Endothelial cell of umbilical vein (primary cell): Measurements from ENCODE around the gene PSMD9. TPM values are rescaled to one million over a fixed set of nuclear protein-coding genes. Genes with fewer than 3 reads are reported as not detected.

Experiments
- BruUV-seq: library from RNA; stranded (reverse); fragments of 400-500 nt; replicated peaks from 2 replicates; lab custom pipeline; 2021; lab: Mats Ljungman, UMichigan
- CTCF ChIA-PET: fragments of 300-600, 350-600 bp; sonication (Branson Sonifier 250); formaldehyde crosslinking; loops from one replicate; lab custom pipeline; 2021; ENCODE audit warnings: antibody characterized with exemption, inconsistent platforms; lab: Charles Lee
- POLR2A ChIA-PET: fragments of 300-600, 350-600 bp; sonication (Branson Sonifier 250); formaldehyde crosslinking; loops from one replicate; lab custom pipeline; 2021; ENCODE audit warnings: antibody characterized with exemption, inconsistent platforms; lab: Charles Lee
- DNase-seq: peaks from one replicate; pipeline ENCODE4 v3.0.0-alpha.2; 2011; ENCODE audit warnings: low read depth, low spot score
- FAIRE-seq: peaks from 2 replicates; lab custom pipeline; 2011; peaks lifted over from hg19 to GRCh38; lab: Jason Lieb, UNC
- H2AFZ ChIP-seq: 2 replicates; pipeline ENCODE4 v1.6.0; 2012; ENCODE audit warnings: low read depth, low read length, control low read depth, inconsistent platforms
- H3K27ac ChIP-seq: 2 replicates; pipeline ENCODE4 v1.5.1; 2011; ENCODE audit warnings: low read depth, mild to moderate bottlenecking, control low read depth, low read length, moderate library complexity; ENCODE audit not compliant: insufficient read depth
- H3K27me3 ChIP-seq, 2 experiments: 2 replicates each; pipeline versions ENCODE4 v1.6.0 to v1.6.1; 2011; ENCODE audit warnings: low read length in 2 of 2, mixed read lengths in 1 of 2; ENCODE audit not compliant: control insufficient read depth in 2 of 2, insufficient read depth in 2 of 2
- H3K36me3 ChIP-seq, 2 experiments: 2 replicates in 1 of 2; 3 replicates in 1 of 2; pipeline ENCODE4 v1.5.1; 2011; ENCODE audit warnings: low read length in 2 of 2, mild to moderate bottlenecking in 1 of 2, moderate library complexity in 1 of 2; ENCODE audit not compliant: control insufficient read depth in 2 of 2, insufficient read depth in 2 of 2; ENCODE audit errors: extremely low read depth in 1 of 2
- H3K4me1 ChIP-seq: 3 replicates; pipeline ENCODE4 v1.5.1; 2011; ENCODE audit warnings: mild to moderate bottlenecking, low read length; ENCODE audit not compliant: control insufficient read depth, insufficient read depth; ENCODE audit errors: extremely low read depth
- H3K4me2 ChIP-seq: 2 replicates; pipeline ENCODE4 v1.6.1; 2011; ENCODE audit warnings: low read length, control low read depth, mixed read lengths; ENCODE audit not compliant: insufficient read depth
- H3K4me3 ChIP-seq, 3 experiments: fragments of 200-600 bp in 1 of 3; sonication (generic), shearing (Covaris generic) in 1 of 3; replicated peaks in 1 of 3; 2 replicates each; pipeline ENCODE4 v1.5.1; 2011 to 2016; ENCODE audit warnings: control low read depth in 3 of 3, low read length in 3 of 3, mild to moderate bottlenecking in 2 of 3, inconsistent platforms in 1 of 3, low read depth in 1 of 3, moderate library complexity in 1 of 3; ENCODE audit not compliant: insufficient read depth in 1 of 3
- H3K79me2 ChIP-seq: 2 replicates; pipeline ENCODE4 v1.6.0; 2012; ENCODE audit warnings: low read length, inconsistent platforms; ENCODE audit not compliant: control insufficient read depth, insufficient read depth
- H3K9ac ChIP-seq: replicated peaks from 2 replicates; pipeline ENCODE3; 2011; ENCODE audit warnings: low read length, control low read depth; ENCODE audit not compliant: insufficient read depth; ENCODE audit errors: extremely low read depth
- H3K9me1 ChIP-seq: replicated peaks from 3 replicates; pipeline ENCODE4 v1.6.0; 2011; ENCODE audit warnings: mild to moderate bottlenecking, low read length; ENCODE audit not compliant: control insufficient read depth, insufficient read depth; ENCODE audit errors: extremely low read depth
- H3K9me3 ChIP-seq: replicated peaks from 2 replicates; pipeline ENCODE4 v1.5.1; 2012; ENCODE audit warnings: low read length, inconsistent platforms; ENCODE audit not compliant: control insufficient read depth, insufficient read depth
- H4K20me1 ChIP-seq: replicated peaks from 2 replicates; pipeline ENCODE3; 2011; ENCODE audit warnings: mild to moderate bottlenecking, low read length; ENCODE audit not compliant: control insufficient read depth, insufficient read depth; ENCODE audit errors: extremely low read depth
- EZH2 ChIP-seq: IDR thresholded peaks from 2 replicates; pipeline ENCODE4 v1.6.1; 2012; ENCODE audit warnings: borderline replicate concordance, low read depth, mild to moderate bottlenecking, moderate library complexity, low read length, inconsistent platforms; ENCODE audit not compliant: severe bottlenecking
- FOS ChIP-seq: IDR thresholded peaks from 2 replicates; pipeline ENCODE4 v1.6.1; 2011; ENCODE audit warnings: mild to moderate bottlenecking, low read length, moderate library complexity, borderline replicate concordance; ENCODE audit not compliant: insufficient read depth
- GATA2 ChIP-seq: IDR thresholded peaks from 2 replicates; pipeline ENCODE4 v1.7.0; 2011; ENCODE audit warnings: low read depth, mild to moderate bottlenecking, moderate library complexity, mixed read lengths, low read length; ENCODE audit not compliant: insufficient read length, insufficient read depth
- JUN ChIP-seq: IDR thresholded peaks from 2 replicates; pipeline ENCODE4 v1.6.1; 2011; ENCODE audit warnings: borderline replicate concordance, low read depth; ENCODE audit not compliant: insufficient read length, insufficient read depth
- MYC ChIP-seq: IDR thresholded peaks from one replicate; pipeline ENCODE4 v1.6.1; 2011; ENCODE audit warnings: mild to moderate bottlenecking, low read depth, low read length
- POLR2A ChIP-seq: IDR thresholded peaks from 2 replicates; pipeline ENCODE4 v1.6.1; 2012; ENCODE audit warnings: low read depth, mild to moderate bottlenecking, control low read depth, low read length
- POLR2AphosphoS5 ChIP-seq: IDR thresholded peaks from 2 replicates; pipeline ENCODE4 v1.6.1; 2012; ENCODE audit warnings: low read depth, mild to moderate bottlenecking, control low read depth, low read length, moderate library complexity; ENCODE audit not compliant: insufficient read depth
- dilution Hi-C: fragments of 300-500 bp; cut with MboI; formaldehyde crosslinking; loops from one replicate; pipeline ENCODE4 v1.15.0; 2019; ENCODE audit warnings: low sequenced_read_pairs; ENCODE audit not compliant: extremely low pct_ligation_motif_present
- intact Hi-C: fragments of 100-400 bp; cut with micrococcal nuclease; formaldehyde crosslinking; loops from one replicate; pipeline ENCODE4 v1.10.0; 2022
- polyA plus RNA-seq, 4 experiments: library from polyadenylated mRNA; depleted of rRNA in 3 of 4; stranded (reverse) in 3 of 4; unstranded in 1 of 4; fragments of >200 nt; gene quantifications; 2 replicates each; pipeline versions ENCODE4 v1.2.1 to v1.2.3, GENCODE V29; 2011 to 2012; ENCODE audit warnings: missing spikeins in 1 of 4
- total RNA-seq: library from RNA; stranded (reverse); gene quantifications from 2 replicates; pipeline ENCODE4 v1.2.3, GENCODE V29; 2021
- TF ChIP-seq, protein P1 (sequence below): IDR thresholded peaks from 2 replicates; pipeline ENCODE4 v1.6.1; 2011; ENCODE audit not compliant: insufficient read depth, insufficient read length
- TF ChIP-seq, protein P2 (sequence below), 2 donors: IDR thresholded peaks; 1 replicate in 1 of 2; 2 replicates in 1 of 2; pipeline ENCODE4 v1.5.1; 2011; ENCODE audit warnings: low read length in 2 of 2, mild to moderate bottlenecking in 2 of 2, moderate library complexity in 2 of 2, control low read depth in 1 of 2, inconsistent platforms in 1 of 2, low read depth in 1 of 2; ENCODE audit not compliant: insufficient read depth in 1 of 2; ENCODE audit errors: extremely low read depth in 1 of 2

PSMD9 gene
- total and polyA plus RNA-seq, 2 donors (not counting 3 experiments of a cell fraction or from before 2014, with no cell fraction given) = 69.2 to 118 TPM

DNA sequence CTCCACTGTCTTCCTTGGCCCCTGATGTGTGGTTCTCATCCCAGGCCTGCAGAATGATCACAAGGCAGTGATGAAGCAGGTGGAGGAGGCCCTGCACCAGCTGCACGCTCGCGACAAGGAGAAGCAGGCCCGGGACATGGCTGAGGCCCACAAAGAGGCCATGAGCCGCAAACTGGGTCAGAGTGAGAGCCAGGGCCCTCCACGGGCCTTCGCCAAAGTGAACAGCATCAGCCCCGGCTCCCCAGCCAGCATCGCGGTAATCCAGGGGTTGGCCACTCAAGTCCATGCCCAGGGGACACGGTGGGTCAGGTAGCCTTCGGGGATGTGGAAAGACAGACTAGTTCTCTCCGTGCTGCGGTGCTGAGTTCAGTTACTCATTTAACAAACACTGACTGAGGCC lies 11.0 kb downstream of the PSMD9 start:
- Histone ChIP-seq H3K9ac (no peak overlapping the region), H3K4me3 (no peak overlapping the region), H3K27ac (no peak overlapping the region), H3K4me1 (no peaks in the 10 kb centered on the region), H3K27me3 (no peaks in the 10 kb centered on the region), H4K20me1 (no peaks in the 10 kb centered on the region), H3K79me2 (peaks cover 10% of the 10 kb centered on the region), H2AFZ (no peak overlapping the region), H3K9me1 (no peaks in the 10 kb centered on the region), H3K36me3 (peaks cover 25 to 43% of the 10 kb centered on the region in 2 experiments), H3K9me3 (no peaks in the 10 kb centered on the region), H3K4me2 (no peak overlapping the region)
- dilution Hi-C loops (no loop called here), intact Hi-C loops (no loop called here)
- ChIA-PET CTCF (no interaction called here), POLR2A (no interaction called here)
- TF ChIP-seq EZH2 = no peak
- TF ChIP-seq, protein P1, sequence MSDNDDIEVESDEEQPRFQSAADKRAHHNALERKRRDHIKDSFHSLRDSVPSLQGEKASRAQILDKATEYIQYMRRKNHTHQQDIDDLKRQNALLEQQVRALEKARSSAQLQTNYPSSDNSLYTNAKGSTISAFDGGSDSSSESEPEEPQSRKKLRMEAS = no peak
- no peak for TF ChIP-seq FOS
- no peak for TF ChIP-seq MYC
- no peak for TF ChIP-seq GATA2
- TF ChIP-seq POLR2AphosphoS5 = no peak
- no peak for TF ChIP-seq POLR2A
- no TSS peak for BruUV-seq
- FAIRE-seq (no peak), DNase-seq (no peak)

DNA sequence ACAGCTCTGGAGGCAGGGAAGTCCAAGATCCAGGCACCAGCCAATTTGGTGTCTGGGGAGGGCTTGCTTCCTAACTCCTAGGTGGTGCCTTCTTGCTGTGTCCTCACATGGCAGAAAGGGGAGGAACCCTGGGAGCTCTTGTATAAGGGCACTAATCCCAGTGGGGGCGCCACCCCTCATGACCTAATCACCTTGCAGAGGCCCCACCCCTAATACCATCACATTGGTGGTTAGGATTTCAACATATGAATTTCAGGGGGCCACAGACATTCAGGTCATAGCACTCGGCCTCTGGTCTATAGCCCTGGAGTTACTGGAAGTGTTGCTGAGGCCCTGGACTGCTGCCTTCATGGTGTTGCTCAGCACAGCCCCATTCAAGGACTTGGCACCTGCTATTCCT lies 14.6 kb downstream of the PSMD9 start:
- H4K20me1 ChIP-seq = no peaks in the 10 kb centered on the region

More for the DNA sequence above, 14.6 kb downstream of the PSMD9 start:
- Histone ChIP-seq H3K9ac (no peak overlapping the region), H2AFZ (no peak overlapping the region), H3K4me2 (no peak overlapping the region), H3K4me1 (no peaks in the 10 kb centered on the region), H3K36me3 (peaks cover 20 to 36% of the 10 kb centered on the region in 2 experiments), H3K9me3 (no peaks in the 10 kb centered on the region), H3K27ac (no peak overlapping the region), H3K79me2 (no peaks in the 10 kb centered on the region), H3K4me3 (no peak overlapping the region), H3K9me1 (no peaks in the 10 kb centered on the region), H3K27me3 (no peaks in the 10 kb centered on the region)
- ChIA-PET POLR2A (no interaction called here), CTCF (interaction anchor here (1.2 kb wide), 1 partner anchor 15 kb away, joined by 4 read pairs; the partner anchor contains the start of gene CFAP251)
- FAIRE-seq (no peak), DNase-seq (no peak)
- intact Hi-C loops (no loop called here), dilution Hi-C loops (no loop called here)
- BruUV-seq = no TSS peak
- no peak for TF ChIP-seq EZH2
- TF ChIP-seq, protein P1 = no peak
- TF ChIP-seq, protein P2, sequence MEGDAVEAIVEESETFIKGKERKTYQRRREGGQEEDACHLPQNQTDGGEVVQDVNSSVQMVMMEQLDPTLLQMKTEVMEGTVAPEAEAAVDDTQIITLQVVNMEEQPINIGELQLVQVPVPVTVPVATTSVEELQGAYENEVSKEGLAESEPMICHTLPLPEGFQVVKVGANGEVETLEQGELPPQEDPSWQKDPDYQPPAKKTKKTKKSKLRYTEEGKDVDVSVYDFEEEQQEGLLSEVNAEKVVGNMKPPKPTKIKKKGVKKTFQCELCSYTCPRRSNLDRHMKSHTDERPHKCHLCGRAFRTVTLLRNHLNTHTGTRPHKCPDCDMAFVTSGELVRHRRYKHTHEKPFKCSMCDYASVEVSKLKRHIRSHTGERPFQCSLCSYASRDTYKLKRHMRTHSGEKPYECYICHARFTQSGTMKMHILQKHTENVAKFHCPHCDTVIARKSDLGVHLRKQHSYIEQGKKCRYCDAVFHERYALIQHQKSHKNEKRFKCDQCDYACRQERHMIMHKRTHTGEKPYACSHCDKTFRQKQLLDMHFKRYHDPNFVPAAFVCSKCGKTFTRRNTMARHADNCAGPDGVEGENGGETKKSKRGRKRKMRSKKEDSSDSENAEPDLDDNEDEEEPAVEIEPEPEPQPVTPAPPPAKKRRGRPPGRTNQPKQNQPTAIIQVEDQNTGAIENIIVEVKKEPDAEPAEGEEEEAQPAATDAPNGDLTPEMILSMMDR (IDR thresholded peaks at IDR 0.05; ENCODE audit: extremely low read depth in 1 of 2, insufficient read depth in 1 of 2, low read depth in 1 of 2, low read length in 2 of 2) = no peak
- no peak for TF ChIP-seq FOS
- no peak for TF ChIP-seq POLR2AphosphoS5
- no peak for TF ChIP-seq JUN
- TF ChIP-seq GATA2 = no peak
- no peak for TF ChIP-seq MYC
- no peak for TF ChIP-seq POLR2A
